Epithelial cell of proximal tubule (primary cell): ENCODE measurements around the gene ODR4. TPM values are rescaled to one million over a fixed set of nuclear protein-coding genes. Genes with fewer than 3 reads are reported as not detected.
A peak's percentile ranks its signal among the peaks of the same experiment; 100 is the strongest.
"Not testable (repeated sequence)": the region's sequence is repeated elsewhere in the genome, so short reads cannot be mapped to it uniquely, and the experiment has no call there.

ENCODE experiments used
- DNase-seq: peaks from one replicate; pipeline ENCODE4 v3.0.0-alpha.2; 2011; ENCODE audit warnings: low read depth
- H3K4me3 ChIP-seq: 2 replicates; pipeline ENCODE4 v1.5.1; 2011; ENCODE audit warnings: low read depth, mild to moderate bottlenecking, low read length
- total RNA-seq: library from RNA; depleted of rRNA; stranded (reverse); fragments of >200 nt; gene quantifications from 2 replicates; pipeline ENCODE4 v1.2.3, GENCODE V29; 2015
- TF ChIP-seq, protein P1 (sequence below): conservative IDR thresholded peaks from 2 replicates; pipeline ENCODE4 v1.5.1; 2012; ENCODE audit warnings: low read depth, mild to moderate bottlenecking, low read length

The ODR4 gene
- total RNA-seq = 8.9 and 11.6 TPM in 2 replicates

DNA sequence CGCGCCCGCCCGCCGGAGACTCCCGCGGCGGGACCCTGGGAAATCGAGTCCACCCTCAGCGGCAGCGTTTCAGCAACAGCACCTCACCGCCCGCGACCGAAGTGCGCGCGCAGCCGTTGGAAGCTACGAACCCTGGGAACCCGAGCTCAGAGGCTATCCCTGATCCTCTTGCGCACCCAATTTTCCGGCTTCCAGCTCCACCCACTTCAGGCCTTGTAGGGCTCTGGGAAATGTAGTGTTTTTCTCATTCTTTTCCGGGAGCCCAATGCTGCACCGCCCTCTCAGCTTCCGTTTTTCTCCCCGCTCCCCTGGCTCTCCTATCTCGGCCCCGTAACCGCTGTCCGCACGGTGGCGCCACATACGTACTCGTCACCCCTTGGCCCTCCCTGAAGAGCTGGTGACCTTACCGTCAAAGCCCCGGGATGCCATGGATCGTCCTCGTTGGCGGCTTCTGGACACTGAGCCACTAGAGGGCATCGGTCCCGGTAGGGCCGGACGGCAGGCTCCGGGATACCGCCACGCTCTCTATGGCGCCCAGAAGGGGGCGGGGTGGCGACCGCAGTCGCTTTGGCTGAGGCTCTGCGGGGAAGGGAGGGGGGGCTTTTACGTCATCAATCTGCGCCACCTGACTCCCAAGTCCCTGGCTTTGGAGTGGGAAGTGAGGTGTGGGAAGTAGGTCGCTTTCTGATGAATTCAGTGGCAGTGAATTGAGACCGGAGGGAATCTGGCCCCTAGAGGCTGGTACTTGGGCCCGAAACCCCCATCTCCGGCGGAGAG, at the start of gene ODR4, which contains the start of gene TPR:
Gene ODR4 (plus strand): TSS at position 687 of the 777 bp plus-strand sequence. CDS start 3,948 bp downstream, outside the sequence.
Gene TPR (minus strand): TSS at position 102 of the 777 bp plus-strand sequence. CDS start 225 bp downstream, outside the sequence.
- peak within 1 kb of the TSS; percentile 94 for H3K4me3 ChIP-seq
- TF ChIP-seq, protein P1, sequence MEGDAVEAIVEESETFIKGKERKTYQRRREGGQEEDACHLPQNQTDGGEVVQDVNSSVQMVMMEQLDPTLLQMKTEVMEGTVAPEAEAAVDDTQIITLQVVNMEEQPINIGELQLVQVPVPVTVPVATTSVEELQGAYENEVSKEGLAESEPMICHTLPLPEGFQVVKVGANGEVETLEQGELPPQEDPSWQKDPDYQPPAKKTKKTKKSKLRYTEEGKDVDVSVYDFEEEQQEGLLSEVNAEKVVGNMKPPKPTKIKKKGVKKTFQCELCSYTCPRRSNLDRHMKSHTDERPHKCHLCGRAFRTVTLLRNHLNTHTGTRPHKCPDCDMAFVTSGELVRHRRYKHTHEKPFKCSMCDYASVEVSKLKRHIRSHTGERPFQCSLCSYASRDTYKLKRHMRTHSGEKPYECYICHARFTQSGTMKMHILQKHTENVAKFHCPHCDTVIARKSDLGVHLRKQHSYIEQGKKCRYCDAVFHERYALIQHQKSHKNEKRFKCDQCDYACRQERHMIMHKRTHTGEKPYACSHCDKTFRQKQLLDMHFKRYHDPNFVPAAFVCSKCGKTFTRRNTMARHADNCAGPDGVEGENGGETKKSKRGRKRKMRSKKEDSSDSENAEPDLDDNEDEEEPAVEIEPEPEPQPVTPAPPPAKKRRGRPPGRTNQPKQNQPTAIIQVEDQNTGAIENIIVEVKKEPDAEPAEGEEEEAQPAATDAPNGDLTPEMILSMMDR = peak; percentile 87
- peak; percentile 95 for DNase-seq

DNA sequence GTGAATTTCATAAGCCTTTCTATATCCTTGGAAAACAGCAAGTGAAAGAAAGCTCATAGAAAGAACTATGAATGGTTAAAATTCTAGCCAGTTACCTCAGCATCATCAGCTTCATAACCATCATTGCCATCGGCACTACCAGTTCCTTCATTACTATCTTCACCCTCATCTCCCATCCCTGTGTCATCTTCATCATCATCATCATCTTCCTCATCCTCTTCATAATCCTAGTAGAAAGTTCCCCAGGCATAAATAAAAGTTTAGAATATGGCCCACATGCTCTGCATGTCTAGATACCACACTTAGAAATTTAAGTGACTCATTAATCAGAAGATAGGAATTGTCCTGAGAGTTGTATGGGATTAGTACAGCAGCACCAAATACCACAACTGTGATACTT, 49.6 kb upstream of the ODR4 start:
- TF ChIP-seq, protein P1 = no peak
- H3K4me3 ChIP-seq = no peak overlapping the region
- no peak for DNase-seq

DNA sequence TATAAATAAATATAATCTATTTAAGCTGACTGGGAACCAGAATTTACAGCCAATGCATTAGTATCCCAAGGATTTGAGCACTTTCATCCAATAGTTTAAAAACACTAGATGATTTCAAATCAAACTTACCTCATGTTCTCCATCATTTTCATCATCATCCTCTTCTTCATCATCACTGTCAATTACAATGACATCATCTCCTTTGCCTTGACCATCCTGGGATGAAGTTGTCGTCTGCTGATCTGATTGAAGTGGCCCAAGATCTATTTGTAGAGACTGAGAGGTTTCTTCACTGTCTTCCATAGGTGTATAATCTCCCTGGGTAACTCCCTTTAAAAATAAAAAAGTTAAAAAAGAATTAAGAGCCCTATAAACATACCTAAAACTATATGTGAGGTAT, 48.3 kb upstream of the ODR4 start:
- TF ChIP-seq, protein P1 = no peak
- no peak overlapping the region for H3K4me3 ChIP-seq
- DNase-seq = no peak

DNA sequence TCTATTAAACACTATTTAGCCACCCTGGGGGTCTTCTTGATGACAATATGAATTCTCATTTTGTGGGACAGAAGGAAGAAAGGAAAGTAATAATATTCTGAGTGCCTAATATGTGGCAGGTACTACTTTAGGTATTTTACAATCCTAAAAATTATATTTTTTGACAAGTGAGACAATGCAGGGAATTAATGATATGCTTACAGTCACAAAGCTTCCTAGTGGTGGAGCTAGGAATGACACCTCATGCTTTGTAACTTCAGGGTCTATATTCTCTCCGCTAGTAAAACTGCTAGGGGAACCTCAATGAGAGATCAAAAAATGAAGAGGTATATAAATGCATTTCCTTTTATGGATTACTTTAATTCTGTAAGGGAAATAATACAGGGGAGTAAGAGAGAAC, 44.9 kb upstream of the ODR4 start:
- no peak overlapping the region for H3K4me3 ChIP-seq
- DNase-seq = no peak
- TF ChIP-seq, protein P1 = peak; percentile 47

DNA sequence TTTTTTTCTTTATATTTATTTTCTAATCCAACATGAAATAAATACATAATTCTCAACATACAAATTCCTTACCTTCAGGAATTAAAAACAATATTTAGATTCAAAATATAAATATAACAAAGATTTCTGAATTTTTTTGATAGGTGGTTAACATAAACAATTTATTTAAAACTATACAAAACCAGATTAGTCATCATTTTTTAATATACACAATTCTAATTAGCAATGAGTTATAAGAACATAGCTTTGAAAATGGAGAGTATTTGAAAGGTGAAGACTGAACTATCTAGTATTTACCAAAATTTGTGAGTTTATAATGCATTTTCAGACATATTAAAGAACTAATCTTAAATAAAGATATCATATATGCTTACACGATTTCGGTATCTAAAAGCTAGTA, 38.1 kb upstream of the ODR4 start:
- no peak for DNase-seq
- no peak overlapping the region for H3K4me3 ChIP-seq
- TF ChIP-seq, protein P1 = no peak

DNA sequence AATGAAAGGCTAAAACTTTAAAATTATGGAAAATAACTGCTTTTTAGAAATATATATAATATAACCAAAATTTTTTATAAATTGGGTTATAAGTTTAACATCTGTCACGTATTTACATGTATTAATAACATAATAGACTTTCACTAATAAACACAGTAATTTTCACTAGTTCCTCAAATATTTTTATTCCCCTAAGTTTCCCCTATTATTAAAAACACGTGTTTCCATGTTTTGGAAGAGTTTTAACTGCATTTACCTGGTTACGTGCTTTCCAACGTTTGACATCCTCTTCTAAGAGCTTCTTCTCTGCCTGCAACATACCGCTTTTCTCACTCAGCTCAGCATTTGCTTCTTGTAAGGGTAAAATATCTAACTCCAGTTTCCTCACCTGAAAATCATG, 34.9 kb upstream of the ODR4 start:
- TF ChIP-seq, protein P1 = no peak
- no peak for DNase-seq

DNA sequence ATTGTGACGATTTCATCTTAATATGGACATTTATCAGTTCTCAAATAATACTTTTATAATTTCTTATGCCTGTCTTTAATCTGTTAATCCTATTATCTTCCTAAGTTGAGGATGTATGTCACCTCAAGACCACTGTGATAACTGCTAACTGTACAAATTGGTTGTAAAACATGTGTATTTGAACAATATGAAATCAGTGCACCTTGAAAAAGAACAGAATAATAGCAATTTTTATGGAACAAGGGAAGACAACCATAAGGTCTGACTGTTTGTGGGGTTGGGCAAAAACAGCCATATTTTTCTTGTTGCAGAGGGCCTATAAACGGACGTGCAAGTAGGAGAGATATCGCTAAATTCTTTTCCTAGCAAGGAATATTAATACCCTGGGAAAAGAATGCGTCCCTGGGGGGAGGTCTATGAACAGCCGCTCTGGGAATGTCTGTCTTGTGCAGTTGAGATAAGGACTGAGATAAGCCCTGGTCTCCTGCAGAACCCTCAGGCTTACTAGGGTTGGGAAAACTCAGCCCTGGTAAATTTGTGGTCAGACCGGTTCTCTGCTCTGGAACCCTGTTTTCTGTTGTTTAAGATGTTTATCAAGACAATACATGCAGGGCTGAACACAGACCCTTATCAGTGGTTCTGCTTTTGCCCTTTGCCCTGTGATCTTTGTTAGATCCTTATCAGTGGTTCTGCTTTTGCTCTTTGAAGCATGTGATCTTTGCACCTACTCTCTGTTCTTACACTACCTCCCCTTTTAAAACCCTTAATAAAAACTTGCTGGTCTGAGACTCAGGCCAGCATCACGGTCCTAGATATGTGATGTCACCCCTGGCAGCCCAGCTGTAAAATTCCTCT, 27.6 kb upstream of the ODR4 start:
- not testable (repeated sequence) for DNase-seq, H3K4me3 ChIP-seq

More for the DNA sequence above, 34.9 kb upstream of the ODR4 start:
- no peak overlapping the region for H3K4me3 ChIP-seq
